OCI-LY3 (cell line): Measurements from ENCODE around the gene CAPN1.

ENCODE experiments used
- H2AFZ ChIP-seq: fragments of 200-600, 300-600 bp; shearing (Covaris generic); 2 replicates; pipeline ENCODE4 v1.6.0; 2014; ENCODE audit warnings: antibody characterized with exemption, low read depth, low read length
- H3K27ac ChIP-seq: fragments of 200-600, 300-600 bp; sonication (generic); 2 replicates; pipeline ENCODE4 v1.5.1; 2014; ENCODE audit warnings: mild to moderate bottlenecking, low read length, moderate library complexity, mixed read lengths
- H3K27me3 ChIP-seq: fragments of 200-600, 300-600 bp; sonication (generic); 2 replicates; pipeline ENCODE4 v1.6.1; 2014; ENCODE audit warnings: low read depth, low read length, mixed read lengths
- H3K36me3 ChIP-seq: fragments of 200-600, 300-600 bp; sonication (generic); replicated peaks from 2 replicates; pipeline ENCODE3; 2014; ENCODE audit warnings: low read depth, low read length, mixed read lengths
- H3K4me1 ChIP-seq: fragments of 300-600, 200-600 bp; sonication (generic); 2 replicates; pipeline ENCODE4 v1.6.1; 2014; ENCODE audit warnings: low read length, mixed read lengths
- H3K4me2 ChIP-seq: fragments of 200-600, 300-600 bp; sonication (generic); 2 replicates; pipeline ENCODE4 v1.6.1; 2014; ENCODE audit warnings: low read length, mixed read lengths
- H3K4me3 ChIP-seq: fragments of 300-600, 200-600 bp; sonication (generic); 2 replicates; pipeline ENCODE4 v1.5.1; 2014; ENCODE audit warnings: antibody characterized with exemption, mild to moderate bottlenecking, low read length, moderate library complexity
- H3K79me2 ChIP-seq: fragments of 300-600, 200-600 bp; shearing (Covaris generic); 2 replicates; pipeline ENCODE4 v1.6.1; 2014; ENCODE audit warnings: mild to moderate bottlenecking, low read length, mixed read lengths
- H3K9ac ChIP-seq: fragments of 300-600, 200-600 bp; shearing (Covaris generic); 2 replicates; pipeline ENCODE4 v1.6.0; 2014; ENCODE audit warnings: mild to moderate bottlenecking, low read length, moderate library complexity
- H3K9me3 ChIP-seq: fragments of 200-600, 300-600 bp; shearing (Covaris generic); 2 replicates; pipeline ENCODE4 v1.6.1; 2014; ENCODE audit warnings: low read length, mixed read lengths; ENCODE audit not compliant: insufficient read depth
- H4K20me1 ChIP-seq: fragments of 200-600, 300-600 bp; sonication (generic); 2 replicates; pipeline ENCODE4 v1.6.1; 2016; ENCODE audit warnings: low read length, mixed read lengths; ENCODE audit not compliant: insufficient read depth
- CTCF ChIP-seq: fragments of 200-600, 300-600 bp; sonication (generic); IDR thresholded peaks from 2 replicates; pipeline ENCODE4 v1.5.1; 2014; ENCODE audit warnings: antibody characterized with exemption, low read length, low read depth
- EZH2phosphoT487 ChIP-seq: fragments of 200-600 bp; shearing (Covaris generic); IDR thresholded peaks from 2 replicates; pipeline ENCODE4 v1.6.1; 2018; ENCODE audit warnings: antibody characterized with exemption, mixed run types, low read depth

Gene CAPN1

GRCh38 chr11:65206901-65207300, 25.2 kb downstream of the CAPN1 start:
- no peak overlapping the region for H2AFZ ChIP-seq
- H3K36me3 ChIP-seq: peaks cover 30% of the 10 kb centered on the region
- H3K27ac ChIP-seq: no peak overlapping the region
- TF ChIP-seq CTCF (no peak), EZH2phosphoT487 (no peak)
- peaks cover 6% of the 10 kb centered on the region for H3K4me1 ChIP-seq
- no peak overlapping the region for H3K4me3 ChIP-seq
- H3K9ac ChIP-seq: no peak overlapping the region
- no peaks in the 10 kb centered on the region for H4K20me1 ChIP-seq
- no peak overlapping the region for H3K4me2 ChIP-seq
- no peaks in the 10 kb centered on the region for H3K27me3 ChIP-seq
- no peaks in the 10 kb centered on the region for H3K9me3 ChIP-seq
- H3K79me2 ChIP-seq: no peaks in the 10 kb centered on the region

GRCh38 chr11:65207918-65208784, 26.4 kb downstream of the CAPN1 start:
- H3K4me1 ChIP-seq: peaks cover 6% of the 10 kb centered on the region
- H3K4me3 ChIP-seq: no peak overlapping the region
- H2AFZ ChIP-seq: no peak overlapping the region
- no peak overlapping the region for H3K4me2 ChIP-seq
- H3K27me3 ChIP-seq: no peaks in the 10 kb centered on the region
- H3K79me2 ChIP-seq: no peaks in the 10 kb centered on the region
- TF ChIP-seq EZH2phosphoT487: no peak
- TF ChIP-seq CTCF: no peak
- no peaks in the 10 kb centered on the region for H3K9me3 ChIP-seq
- H3K9ac ChIP-seq: no peak overlapping the region
- H4K20me1 ChIP-seq: no peaks in the 10 kb centered on the region
- H3K36me3 ChIP-seq: peaks cover 30% of the 10 kb centered on the region
- no peak overlapping the region for H3K27ac ChIP-seq

GRCh38 chr11:65208785-65209710, 27.3 kb downstream of the CAPN1 start:
- no peak overlapping the region for H3K4me3 ChIP-seq
- H3K36me3 ChIP-seq: peaks cover 30% of the 10 kb centered on the region
- H3K27ac ChIP-seq: no peak overlapping the region
- no peaks in the 10 kb centered on the region for H3K79me2 ChIP-seq
- H2AFZ ChIP-seq: no peak overlapping the region
- H3K9me3 ChIP-seq: no peaks in the 10 kb centered on the region
- no peak overlapping the region for H3K4me2 ChIP-seq
- H3K27me3 ChIP-seq: no peaks in the 10 kb centered on the region
- no peak overlapping the region for H3K9ac ChIP-seq
- peaks cover 6% of the 10 kb centered on the region for H3K4me1 ChIP-seq
- H4K20me1 ChIP-seq: no peaks in the 10 kb centered on the region
- TF ChIP-seq CTCF (no peak), EZH2phosphoT487 (no peak)
